ENCODE data around the gene TIGD3. TPM values are rescaled to one million over a fixed set of nuclear protein-coding genes. Genes with fewer than 3 reads are reported as not detected.

The TIGD3 gene
- total RNA-seq, 1 experiment from 2014 or later, result 3.0 TPM

DNA sequence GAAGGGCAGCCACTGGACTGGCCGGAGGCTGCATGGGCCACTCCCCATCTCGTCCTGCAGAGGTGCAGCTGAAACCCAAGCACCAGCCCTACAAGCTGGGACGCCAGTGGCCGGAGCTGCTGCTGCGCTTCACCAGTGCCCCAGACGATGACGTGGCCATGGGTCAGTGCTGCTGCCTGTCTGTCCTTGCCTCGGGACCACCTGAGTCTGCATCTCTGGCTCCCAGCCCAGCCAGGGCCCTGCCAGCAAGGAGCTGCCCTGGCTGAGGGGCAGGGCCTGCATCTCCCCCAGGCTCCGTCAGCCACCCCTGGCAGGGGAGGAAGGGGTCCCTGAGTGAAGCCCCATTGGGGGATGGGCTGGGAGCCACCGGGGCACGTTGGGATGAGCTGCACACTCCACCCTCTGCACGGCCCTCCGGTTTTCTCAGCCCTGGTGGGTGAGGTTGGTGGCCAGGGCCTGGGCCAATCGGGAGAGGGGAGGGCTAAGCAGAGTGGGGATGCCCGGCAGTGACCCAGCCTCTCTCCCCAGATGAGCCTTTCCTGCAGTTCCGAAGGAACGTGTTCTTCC lies 39.0 kb downstream of the TIGD3 start:
- TF ChIP-seq, protein P1, sequence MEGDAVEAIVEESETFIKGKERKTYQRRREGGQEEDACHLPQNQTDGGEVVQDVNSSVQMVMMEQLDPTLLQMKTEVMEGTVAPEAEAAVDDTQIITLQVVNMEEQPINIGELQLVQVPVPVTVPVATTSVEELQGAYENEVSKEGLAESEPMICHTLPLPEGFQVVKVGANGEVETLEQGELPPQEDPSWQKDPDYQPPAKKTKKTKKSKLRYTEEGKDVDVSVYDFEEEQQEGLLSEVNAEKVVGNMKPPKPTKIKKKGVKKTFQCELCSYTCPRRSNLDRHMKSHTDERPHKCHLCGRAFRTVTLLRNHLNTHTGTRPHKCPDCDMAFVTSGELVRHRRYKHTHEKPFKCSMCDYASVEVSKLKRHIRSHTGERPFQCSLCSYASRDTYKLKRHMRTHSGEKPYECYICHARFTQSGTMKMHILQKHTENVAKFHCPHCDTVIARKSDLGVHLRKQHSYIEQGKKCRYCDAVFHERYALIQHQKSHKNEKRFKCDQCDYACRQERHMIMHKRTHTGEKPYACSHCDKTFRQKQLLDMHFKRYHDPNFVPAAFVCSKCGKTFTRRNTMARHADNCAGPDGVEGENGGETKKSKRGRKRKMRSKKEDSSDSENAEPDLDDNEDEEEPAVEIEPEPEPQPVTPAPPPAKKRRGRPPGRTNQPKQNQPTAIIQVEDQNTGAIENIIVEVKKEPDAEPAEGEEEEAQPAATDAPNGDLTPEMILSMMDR (IDR thresholded peaks at IDR 0.05; ENCODE audit: insufficient read depth in 1 of 2, low read depth in 1 of 2, low read length in 1 of 2, severe bottlenecking in 1 of 2, unreplicated experiment in 1 of 2), result no peak
- POLR2A ChIA-PET, result interaction anchor here (0.6 kb wide), 1 partner anchor 127 kb away, joined by 5 read pairs; no protein-coding TSS in a partner anchor
- no peaks in the 10 kb centered on the region for H3K4me1 ChIP-seq
- H3K9me3 Mint-ChIP-seq (ENCODE audit: unreplicated experiment), result no peaks in the 10 kb centered on the region
- H3K36me3 ChIP-seq (ENCODE audit: control insufficient read depth, insufficient read depth, low read length), result peaks cover 3% of the 10 kb centered on the region
- DNase-seq, result no peak
- CTCF ChIA-PET, result no interaction called here
- no peaks in the 10 kb centered on the region for H3K27me3 Mint-ChIP-seq (ENCODE audit: insufficient read depth, unreplicated experiment)
- intact Hi-C loops (cut with micrococcal nuclease; ENCODE audit: unreplicated experiment), result no loop called here
- no TSS peak for BruUV-seq (replicated peaks)
- H3K9me3 ChIP-seq, result no peaks in the 10 kb centered on the region
- H3K4me1 Mint-ChIP-seq (ENCODE audit: low read depth, unreplicated experiment), result peaks cover 5% of the 10 kb centered on the region
- H3K4me3 ChIP-seq (ENCODE audit: low read depth, low read length), result no peak overlapping the region
- no peak overlapping the region for H3K27ac Mint-ChIP-seq (ENCODE audit: unreplicated experiment)
- H3K27me3 ChIP-seq (replicated peaks; ENCODE audit: control insufficient read depth, insufficient read depth, low read length), result no peaks in the 10 kb centered on the region
- no peak overlapping the region for H3K4me3 Mint-ChIP-seq (ENCODE audit: unreplicated experiment)
- H3K36me3 Mint-ChIP-seq (ENCODE audit: insufficient read depth, unreplicated experiment), result peaks cover 39% of the 10 kb centered on the region

DNA sequence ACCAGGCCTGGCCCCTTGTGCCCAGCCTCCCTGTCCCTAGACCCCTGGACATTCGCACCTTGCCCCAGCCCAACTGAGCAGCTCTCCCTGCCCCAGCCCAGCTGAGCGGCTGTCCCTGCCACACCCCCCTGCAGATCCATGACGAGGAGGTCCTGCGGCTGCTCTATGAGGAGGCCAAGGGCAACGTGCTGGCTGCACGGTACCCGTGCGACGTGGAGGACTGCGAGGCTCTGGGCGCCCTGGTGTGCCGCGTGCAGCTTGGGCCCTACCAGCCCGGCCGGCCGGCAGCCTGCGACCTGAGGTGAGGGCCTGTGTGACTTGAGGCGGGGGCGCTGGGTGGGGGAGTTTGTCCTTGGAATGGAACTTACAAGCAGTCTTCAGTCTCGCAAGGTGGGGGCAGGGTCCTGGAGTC lies 39.6 kb downstream of the TIGD3 start:
- intact Hi-C loops (cut with micrococcal nuclease; ENCODE audit: unreplicated experiment), result no loop called here
- TF ChIP-seq, protein P1 (IDR thresholded peaks at IDR 0.05; ENCODE audit: insufficient read depth in 1 of 2, low read depth in 1 of 2, low read length in 1 of 2, severe bottlenecking in 1 of 2, unreplicated experiment in 1 of 2), result no peak
- no peaks in the 10 kb centered on the region for H3K27me3 Mint-ChIP-seq (ENCODE audit: insufficient read depth, unreplicated experiment)
- H3K36me3 Mint-ChIP-seq (ENCODE audit: insufficient read depth, unreplicated experiment), result peaks cover 41% of the 10 kb centered on the region
- H3K27me3 ChIP-seq (replicated peaks; ENCODE audit: control insufficient read depth, insufficient read depth, low read length), result no peaks in the 10 kb centered on the region
- no peaks in the 10 kb centered on the region for H3K9me3 ChIP-seq
- H3K27ac Mint-ChIP-seq (ENCODE audit: unreplicated experiment), result no peak overlapping the region
- no peak for DNase-seq
- H3K4me1 ChIP-seq, result no peaks in the 10 kb centered on the region
- ChIA-PET POLR2A (interaction anchor here (0.6 kb wide), 1 partner anchor 608 kb away, joined by 4 read pairs; the partner anchor contains the start of genes BANF1 and EIF1AD), CTCF (no interaction called here)
- no TSS peak for BruUV-seq (replicated peaks)
- H3K4me3 ChIP-seq (ENCODE audit: low read depth, low read length), result no peak overlapping the region
- H3K4me3 Mint-ChIP-seq (ENCODE audit: unreplicated experiment), result no peak overlapping the region
- H3K9me3 Mint-ChIP-seq (ENCODE audit: unreplicated experiment), result no peaks in the 10 kb centered on the region
- peaks cover 3% of the 10 kb centered on the region for H3K36me3 ChIP-seq (ENCODE audit: control insufficient read depth, insufficient read depth, low read length)
- no peaks in the 10 kb centered on the region for H3K4me1 Mint-ChIP-seq (ENCODE audit: low read depth, unreplicated experiment)

DNA sequence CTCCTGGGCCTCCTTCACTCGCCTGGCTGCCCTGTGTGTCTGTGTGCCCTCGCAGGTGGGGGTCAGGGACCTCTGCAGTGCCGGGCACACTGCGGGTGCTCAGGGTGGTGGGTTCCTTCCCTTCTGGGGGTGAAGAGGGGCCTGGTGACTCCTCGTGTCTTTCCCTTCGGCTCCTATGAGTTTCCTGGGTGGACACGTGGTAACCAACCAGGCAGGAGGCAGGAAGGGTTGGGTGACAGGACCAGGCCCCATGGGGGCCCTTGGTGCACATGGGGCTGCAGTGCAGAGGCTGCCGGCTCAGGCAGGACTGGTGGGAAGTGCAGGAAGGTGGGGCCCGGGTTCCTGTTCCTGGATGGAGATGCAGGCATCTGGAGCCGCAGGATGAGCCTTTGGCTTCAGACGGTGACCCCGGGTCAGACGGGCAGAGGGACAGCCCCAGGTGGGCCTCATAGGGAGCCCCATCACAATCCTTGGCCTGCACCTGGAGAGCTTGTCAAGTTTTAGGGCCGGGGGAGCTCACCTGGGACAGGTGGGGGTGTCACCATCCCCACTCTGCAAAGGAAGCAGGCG lies 41.5 kb downstream of the TIGD3 start:
- H3K4me3 ChIP-seq (ENCODE audit: low read depth, low read length), result no peak overlapping the region
- Mint-ChIP-seq H3K27me3 (ENCODE audit: insufficient read depth, unreplicated experiment) (no peaks in the 10 kb centered on the region), H3K4me1 (ENCODE audit: low read depth, unreplicated experiment) (no peaks in the 10 kb centered on the region), H3K4me3 (ENCODE audit: unreplicated experiment) (no peak overlapping the region), H3K36me3 (ENCODE audit: insufficient read depth, unreplicated experiment) (peaks cover 53% of the 10 kb centered on the region), H3K9me3 (ENCODE audit: unreplicated experiment) (no peaks in the 10 kb centered on the region), H3K27ac (ENCODE audit: unreplicated experiment) (no peak overlapping the region)
- ChIA-PET CTCF (interaction anchor here (0.5 kb wide), 1 partner anchor 12 kb away, joined by 3 read pairs; no protein-coding TSS in a partner anchor), POLR2A (no interaction called here)
- TF ChIP-seq, protein P1 (IDR thresholded peaks at IDR 0.05; ENCODE audit: insufficient read depth in 1 of 2, low read depth in 1 of 2, low read length in 1 of 2, severe bottlenecking in 1 of 2, unreplicated experiment in 1 of 2), result no peak
- intact Hi-C loops (cut with micrococcal nuclease; ENCODE audit: unreplicated experiment), result no loop called here
- H3K27me3 ChIP-seq (replicated peaks; ENCODE audit: control insufficient read depth, insufficient read depth, low read length), result no peaks in the 10 kb centered on the region
- H3K4me1 ChIP-seq, result no peaks in the 10 kb centered on the region
- no peaks in the 10 kb centered on the region for H3K9me3 ChIP-seq
- H3K36me3 ChIP-seq (ENCODE audit: control insufficient read depth, insufficient read depth, low read length), result peaks cover 3% of the 10 kb centered on the region
- DNase-seq, result no peak
- BruUV-seq (replicated peaks), result no TSS peak
